WI38 (cell line): Measurements from ENCODE around the gene CELF2.

Source experiments
- H3K4me3 ChIP-seq: 2 replicates; pipeline ENCODE4 v1.5.1; 2011; ENCODE audit warnings: low read depth, mild to moderate bottlenecking, control low read depth, low read length
- TF ChIP-seq, protein P1 (sequence below): IDR thresholded peaks from 2 replicates; pipeline ENCODE4 v1.5.1; 2012; ENCODE audit warnings: low read depth, mild to moderate bottlenecking, control low read depth, low read length

CELF2 gene

DNA sequence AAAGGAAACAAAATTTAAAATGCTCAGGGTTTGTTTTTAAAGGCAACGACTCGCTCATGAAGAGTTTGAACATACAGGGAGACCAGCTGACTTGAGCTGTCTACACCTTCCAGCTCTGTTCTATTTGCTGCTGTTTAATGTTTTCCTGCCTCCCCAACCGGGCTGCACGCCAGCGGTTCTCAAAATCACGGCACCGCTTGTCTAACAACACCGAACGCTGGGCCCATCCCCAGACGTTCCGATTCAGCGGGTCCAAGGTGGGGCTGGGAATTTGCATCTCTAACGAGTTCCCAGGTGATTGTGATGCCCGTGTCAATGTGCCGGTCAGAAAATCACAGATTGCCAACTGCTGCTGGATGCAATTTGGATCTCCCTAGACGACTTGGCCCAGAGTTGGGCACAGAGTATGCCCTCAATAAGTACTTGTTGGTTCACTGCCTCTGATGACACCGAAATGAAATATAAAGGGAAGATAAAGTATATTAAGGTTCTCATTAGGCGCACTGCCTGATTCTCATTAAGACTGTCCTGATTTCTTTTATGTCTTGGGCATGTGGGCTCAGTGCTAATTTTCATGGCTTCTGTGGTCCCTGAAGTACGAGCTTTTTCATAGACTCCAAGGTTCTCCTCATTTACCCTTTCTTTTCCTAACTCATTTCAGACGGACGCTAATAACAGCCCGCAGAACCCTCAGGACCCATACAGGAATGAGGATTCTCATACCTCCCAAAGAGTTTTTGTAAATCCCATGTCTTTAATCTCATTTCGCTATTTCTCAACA lies 28.5 kb downstream of the CELF2 start:
- TF ChIP-seq, protein P1, sequence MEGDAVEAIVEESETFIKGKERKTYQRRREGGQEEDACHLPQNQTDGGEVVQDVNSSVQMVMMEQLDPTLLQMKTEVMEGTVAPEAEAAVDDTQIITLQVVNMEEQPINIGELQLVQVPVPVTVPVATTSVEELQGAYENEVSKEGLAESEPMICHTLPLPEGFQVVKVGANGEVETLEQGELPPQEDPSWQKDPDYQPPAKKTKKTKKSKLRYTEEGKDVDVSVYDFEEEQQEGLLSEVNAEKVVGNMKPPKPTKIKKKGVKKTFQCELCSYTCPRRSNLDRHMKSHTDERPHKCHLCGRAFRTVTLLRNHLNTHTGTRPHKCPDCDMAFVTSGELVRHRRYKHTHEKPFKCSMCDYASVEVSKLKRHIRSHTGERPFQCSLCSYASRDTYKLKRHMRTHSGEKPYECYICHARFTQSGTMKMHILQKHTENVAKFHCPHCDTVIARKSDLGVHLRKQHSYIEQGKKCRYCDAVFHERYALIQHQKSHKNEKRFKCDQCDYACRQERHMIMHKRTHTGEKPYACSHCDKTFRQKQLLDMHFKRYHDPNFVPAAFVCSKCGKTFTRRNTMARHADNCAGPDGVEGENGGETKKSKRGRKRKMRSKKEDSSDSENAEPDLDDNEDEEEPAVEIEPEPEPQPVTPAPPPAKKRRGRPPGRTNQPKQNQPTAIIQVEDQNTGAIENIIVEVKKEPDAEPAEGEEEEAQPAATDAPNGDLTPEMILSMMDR: no peak
- H3K4me3 ChIP-seq: no peak overlapping the region

DNA sequence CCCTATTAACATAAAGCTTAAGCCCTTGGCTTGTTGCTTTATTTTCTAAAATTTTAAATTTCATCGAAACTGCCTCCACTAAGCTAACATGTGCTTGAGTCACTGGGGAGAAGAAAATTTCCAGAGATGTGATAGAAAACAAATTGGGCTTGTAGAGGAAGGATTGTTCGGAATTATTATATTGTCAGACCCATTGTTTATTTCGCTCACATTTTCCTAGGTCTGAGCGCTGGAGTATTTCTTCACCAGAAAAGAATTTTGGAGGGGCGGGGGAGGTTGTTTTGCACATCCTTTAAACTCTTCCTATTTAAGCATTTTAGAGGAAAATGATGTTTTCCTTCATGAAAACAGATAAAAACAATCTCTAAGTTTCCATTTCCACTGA lies 29.1 kb downstream of the CELF2 start:
- TF ChIP-seq, protein P1: no peak
- H3K4me3 ChIP-seq: no peak overlapping the region

DNA sequence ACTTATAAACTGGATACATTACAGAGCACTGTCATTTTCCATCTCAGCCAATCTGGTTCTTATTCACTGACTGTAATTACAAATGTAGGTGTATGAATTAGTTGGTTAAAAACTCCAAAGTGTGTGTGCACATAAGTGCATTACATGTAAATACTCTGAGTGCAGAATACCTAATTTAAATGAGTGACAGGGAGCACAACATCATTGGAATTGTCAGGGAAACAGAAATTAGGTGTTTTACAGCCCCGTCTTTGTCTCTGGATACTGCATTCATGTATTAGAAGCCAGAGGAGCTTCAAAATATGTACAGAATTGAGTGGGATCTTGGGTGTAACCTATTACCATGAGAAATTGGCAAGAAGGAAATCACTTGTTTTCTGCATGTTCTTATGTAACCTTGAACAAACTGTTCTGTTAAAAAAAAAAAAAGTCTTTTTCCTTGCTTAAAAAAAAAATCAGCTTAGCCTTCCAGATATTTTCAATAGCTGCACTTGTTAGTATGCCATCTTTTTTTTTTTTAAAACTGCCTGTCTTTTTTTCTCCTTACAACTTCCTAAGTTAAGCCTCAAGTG lies 31.1 kb downstream of the CELF2 start:
- no peak overlapping the region for H3K4me3 ChIP-seq
- TF ChIP-seq, protein P1: no peak

DNA sequence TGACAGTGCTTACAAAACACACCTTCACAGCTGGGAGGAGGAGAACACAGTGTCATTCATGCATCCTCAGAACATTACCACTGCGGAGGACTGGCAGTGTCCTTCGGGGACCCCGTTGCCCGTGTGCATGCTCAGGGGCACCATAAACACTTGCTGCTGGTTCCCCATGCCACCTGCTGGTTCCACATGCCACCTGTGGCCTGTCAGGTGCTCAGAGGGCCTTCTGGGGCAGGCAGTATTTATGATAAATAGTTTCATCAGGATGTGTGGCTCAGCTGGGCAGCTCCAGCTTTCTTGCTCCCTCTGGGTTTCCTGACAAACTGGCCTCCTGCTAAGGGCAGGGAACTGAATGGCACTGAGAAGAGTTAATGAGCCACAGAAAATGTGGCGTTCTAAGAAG lies 32.1 kb downstream of the CELF2 start:
- no peak overlapping the region for H3K4me3 ChIP-seq
- TF ChIP-seq, protein P1: no peak

DNA sequence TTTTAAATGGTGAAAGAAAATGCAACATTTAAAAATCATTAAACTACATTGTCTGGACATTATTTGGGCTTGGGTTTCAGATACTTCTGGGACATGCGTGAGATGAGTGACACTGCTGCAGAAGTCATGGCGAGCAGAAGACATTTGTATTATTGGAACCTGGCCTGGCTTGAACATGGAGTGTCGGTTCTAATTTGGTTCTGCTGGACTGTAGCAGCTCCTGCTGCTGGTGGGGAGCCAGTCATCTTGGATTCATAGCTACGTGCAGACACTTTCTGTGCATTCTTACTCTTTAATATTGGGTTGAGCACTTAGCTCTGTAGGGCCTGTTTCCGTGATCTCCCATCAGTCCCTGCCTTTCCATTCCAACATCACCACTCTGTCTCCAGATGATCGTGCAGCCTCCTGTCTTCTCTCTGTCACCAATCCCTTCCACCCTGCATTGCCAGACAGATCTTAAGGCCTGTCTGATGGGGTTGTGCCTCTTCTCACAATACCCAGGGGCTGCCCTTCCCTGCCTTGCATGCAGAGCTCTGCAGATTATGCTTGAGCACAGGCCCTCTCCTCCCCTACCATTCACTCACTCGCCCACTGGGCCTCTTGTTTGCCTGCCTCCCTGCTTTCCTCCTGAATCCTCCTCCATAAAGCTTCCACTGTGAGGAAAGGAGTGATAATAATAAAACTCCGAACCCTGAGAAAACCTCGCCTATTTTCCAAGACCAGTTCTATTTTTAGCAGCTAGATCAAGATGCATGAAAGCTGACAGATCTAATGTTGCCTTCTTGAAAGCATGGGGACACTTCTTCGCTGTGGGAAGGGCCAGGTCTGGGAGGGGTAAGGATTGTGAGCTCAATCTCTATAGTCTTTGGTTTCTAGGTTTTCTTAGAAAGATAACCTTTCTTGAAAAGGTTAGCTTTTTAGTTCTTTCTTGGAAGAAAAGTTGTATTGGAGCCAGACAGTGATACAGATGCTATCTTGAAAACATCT lies 32.9 kb downstream of the CELF2 start:
- no peak overlapping the region for H3K4me3 ChIP-seq
- TF ChIP-seq, protein P1: no peak

DNA sequence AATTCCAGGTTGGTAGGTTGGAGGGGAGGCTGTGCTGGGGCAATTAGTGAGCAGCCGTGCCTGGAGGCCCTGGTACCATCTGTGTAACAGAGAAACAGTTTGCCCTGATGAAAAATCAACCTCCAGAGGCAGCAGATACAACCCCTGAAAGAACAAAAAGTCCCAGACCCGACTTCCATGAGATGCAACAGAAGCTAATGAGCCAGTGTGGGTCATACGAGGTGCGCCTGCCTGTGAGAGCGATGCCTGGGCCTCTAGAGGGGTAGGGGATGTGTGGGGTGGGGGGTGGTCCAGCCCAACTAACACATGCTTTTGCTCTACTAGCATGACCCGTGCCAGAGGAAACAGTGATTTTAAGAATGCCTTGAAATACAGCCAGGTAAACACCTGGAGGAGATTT lies 39.3 kb downstream of the CELF2 start:
- no peak overlapping the region for H3K4me3 ChIP-seq
- TF ChIP-seq, protein P1: no peak
